AG04450 (cell line): Measurements from ENCODE around the gene HOMER3. TPM values are rescaled to one million over a fixed set of nuclear protein-coding genes. Genes with fewer than 3 reads are reported as not detected.

Experiments
- CTCF ChIA-PET: fragments of 300-600, 350-600 bp; formaldehyde crosslinking; extraction: SDS; loops from one replicate; lab custom pipeline; 2022; ENCODE audit warnings: antibody characterized with exemption, inconsistent platforms; lab: Charles Lee
- POLR2A ChIA-PET: fragments of 350-600 bp; formaldehyde crosslinking; extraction: SDS; loops from one replicate; lab custom pipeline; 2021; ENCODE audit warnings: antibody characterized with exemption, inconsistent platforms; lab: Yijun Ruan, JAX
- DNase-seq: peaks from one replicate; pipeline ENCODE4 v3.0.0-alpha.2; 2011; ENCODE audit warnings: low read depth, low spot score
- H3K27ac ChIP-seq: one replicate; pipeline ENCODE4 v1.5.1; 2012; ENCODE audit warnings: low read depth, low read length, control low read depth
- H3K27me3 ChIP-seq: one replicate; pipeline ENCODE4 v1.6.0; 2012; ENCODE audit warnings: low read length; ENCODE audit not compliant: control insufficient read depth, insufficient read depth
- H3K4me3 ChIP-seq: 2 replicates; pipeline ENCODE4 v1.5.1; 2011; ENCODE audit warnings: mild to moderate bottlenecking, low read depth, low read length, control low read depth
- H3K9me3 ChIP-seq: 2 replicates; pipeline ENCODE4 v1.5.1; 2012; ENCODE audit warnings: low read length; ENCODE audit not compliant: control insufficient read depth, insufficient read depth
- CTCF ChIP-seq: IDR thresholded peaks from 2 replicates; pipeline ENCODE4 v1.5.1; 2011; ENCODE audit warnings: low read depth, low read length, control low read depth, inconsistent platforms
- polyA plus RNA-seq: library from polyadenylated mRNA; depleted of rRNA; stranded (reverse); fragments of >200 nt; gene quantifications from 2 replicates; pipeline ENCODE4 v1.2.3, GENCODE V29; 2011

Gene HOMER3
- polyA plus RNA-seq, 1 experiment, result 29.0 TPM

- Histone ChIP-seq H3K4me3 (no peak overlapping the region), H3K27me3 (no peaks in the 10 kb centered on the region), H3K9me3 (no peaks in the 10 kb centered on the region; the same call in 1 of the 2 replicates), H3K27ac (no peak overlapping the region)
- no peak for DNase-seq
- POLR2A ChIA-PET, result no interaction called here
- TF ChIP-seq CTCF, result no peak
- CTCF ChIA-PET, result interaction anchor here (0.6 to 0.8 kb wide), 2 partner anchors 16 to 523 kb away, joined by 3 read pairs; no protein-coding TSS in a partner anchor
Measured at GRCh38 chr19:18910801-18911436, 30.1 kb downstream of the HOMER3 start.

GRCh38 chr19:18910010-18910409, 31.0 kb downstream of the HOMER3 start:
- POLR2A ChIA-PET, result no interaction called here
- CTCF ChIA-PET, result no interaction called here
- no peak for DNase-seq

GRCh38 chr19:18908917-18909619, 31.9 kb downstream of the HOMER3 start:
- no peak for TF ChIP-seq CTCF
- ChIA-PET CTCF (no interaction called here), POLR2A (interaction anchor here (0.7 kb wide), 1 partner anchor 69 kb away, joined by 7 read pairs; no protein-coding TSS in a partner anchor)
- Histone ChIP-seq H3K9me3 (no peaks in the 10 kb centered on the region; the same call in 1 of the 2 replicates), H3K27me3 (no peaks in the 10 kb centered on the region), H3K4me3 (no peak overlapping the region), H3K27ac (no peak overlapping the region)
- no peak for DNase-seq

More at GRCh38 chr19:18910010-18910409, 31.0 kb downstream of the HOMER3 start:
- H3K4me3 ChIP-seq, result no peak overlapping the region
- H3K9me3 ChIP-seq, result no peaks in the 10 kb centered on the region; the same call in 1 of the 2 replicates
- H3K27me3 ChIP-seq, result no peaks in the 10 kb centered on the region
- no peak for TF ChIP-seq CTCF
- H3K27ac ChIP-seq, result no peak overlapping the region

GRCh38 chr19:18906605-18907519, 34.2 kb downstream of the HOMER3 start:
- CTCF ChIA-PET, result no interaction called here
- no peaks in the 10 kb centered on the region; the same call in 1 of the 2 replicates for H3K9me3 ChIP-seq
- TF ChIP-seq CTCF, result no peak
- POLR2A ChIA-PET, result interaction anchor here (0.9 to 1.3 kb wide), 2 partner anchors 12 to 13 kb away, joined by 3 to 5 read pairs; partner anchors contain the start of genes COPE and DDX49
- H3K27me3 ChIP-seq, result no peaks in the 10 kb centered on the region
- no peak overlapping the region for H3K27ac ChIP-seq
- H3K4me3 ChIP-seq, result no peak overlapping the region
- no peak for DNase-seq
